Activated CD4-positive, alpha-beta T cell treated with anti-CD3 and anti-CD28 coated beads for 48 hours (primary cell): ENCODE data around the gene SRPK2.
A peak's percentile ranks its signal among the peaks of the same experiment; 100 is the strongest.
"Not testable (repeated sequence)": the region's sequence is repeated elsewhere in the genome, so short reads cannot be mapped to it uniquely, and the experiment has no call there.

Experiments used
- DNase-seq: peaks from one replicate; pipeline ENCODE4 v3.0.0-alpha.2; 2020

SRPK2 gene

DNA sequence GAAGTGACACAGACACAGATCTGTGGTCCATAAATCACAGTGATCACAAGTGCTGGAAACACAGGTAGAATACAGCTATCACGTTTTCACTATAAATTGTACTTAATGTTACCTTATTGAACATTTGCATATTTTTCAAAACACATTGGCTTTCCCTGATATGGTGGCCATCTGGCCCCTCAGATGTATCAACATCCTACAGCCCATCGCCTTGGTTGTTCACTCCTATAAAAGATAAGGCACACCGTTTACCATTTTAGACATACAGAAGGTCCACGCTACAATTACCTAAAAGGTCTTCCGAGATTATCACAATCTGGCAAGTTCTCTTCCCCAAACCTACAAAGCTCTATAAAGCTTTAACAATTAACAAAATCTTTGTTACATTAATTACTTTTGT is 91.4 kb downstream of the SRPK2 start:
- no peak for DNase-seq

DNA sequence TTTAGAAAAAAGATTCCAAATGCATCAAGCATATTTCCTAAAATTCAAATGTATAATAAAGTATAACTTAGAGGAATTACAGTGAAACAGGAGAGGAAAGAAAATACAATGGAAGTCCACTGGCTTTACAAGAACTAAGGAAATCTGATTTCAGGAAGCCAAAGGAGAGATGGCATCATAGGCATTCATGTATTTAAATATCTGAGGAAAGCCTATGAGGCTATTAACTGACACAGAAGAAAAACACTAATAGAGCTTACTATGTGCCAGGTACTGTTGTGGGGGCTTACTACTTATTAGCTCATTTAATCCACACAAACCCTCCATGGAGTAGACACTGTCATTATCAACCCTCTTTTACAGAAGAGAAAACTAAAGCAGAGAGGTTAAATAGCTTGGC is 92.2 kb downstream of the SRPK2 start:
- no peak for DNase-seq

DNA sequence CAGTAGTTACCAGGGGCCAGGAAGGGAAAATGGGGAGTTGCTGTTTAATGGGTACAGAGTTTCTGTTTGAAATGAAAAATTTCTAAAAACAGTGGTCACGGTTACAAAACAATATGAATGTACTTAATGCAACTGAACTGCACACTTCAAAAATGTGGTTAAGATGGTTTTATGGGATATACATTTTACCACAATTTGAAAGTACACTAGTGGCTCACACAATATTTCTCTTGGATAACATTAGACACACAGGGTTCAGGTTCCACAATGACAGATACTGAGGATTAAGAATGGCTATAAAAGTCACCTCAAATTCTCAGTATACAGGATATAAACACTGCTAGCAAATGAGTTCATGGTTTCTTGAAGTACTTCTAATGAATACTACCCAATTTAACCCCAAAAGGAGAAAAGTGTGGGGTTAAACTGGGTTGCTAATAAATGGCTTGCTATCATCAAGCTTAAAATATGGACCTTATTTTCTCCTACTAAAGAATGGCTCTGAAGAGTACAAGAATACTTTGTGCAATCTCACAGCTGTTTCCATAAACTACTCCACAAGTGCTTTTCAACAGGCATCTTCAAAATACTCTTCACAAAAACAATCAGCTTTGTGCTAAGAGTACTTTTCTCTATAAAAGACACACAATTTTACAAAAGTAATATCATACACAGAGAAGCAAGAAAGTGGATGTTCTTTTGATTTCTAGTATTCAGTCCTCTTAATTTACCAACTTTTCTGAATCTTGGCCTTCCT is 92.9 kb downstream of the SRPK2 start:
- no peak for DNase-seq

DNA sequence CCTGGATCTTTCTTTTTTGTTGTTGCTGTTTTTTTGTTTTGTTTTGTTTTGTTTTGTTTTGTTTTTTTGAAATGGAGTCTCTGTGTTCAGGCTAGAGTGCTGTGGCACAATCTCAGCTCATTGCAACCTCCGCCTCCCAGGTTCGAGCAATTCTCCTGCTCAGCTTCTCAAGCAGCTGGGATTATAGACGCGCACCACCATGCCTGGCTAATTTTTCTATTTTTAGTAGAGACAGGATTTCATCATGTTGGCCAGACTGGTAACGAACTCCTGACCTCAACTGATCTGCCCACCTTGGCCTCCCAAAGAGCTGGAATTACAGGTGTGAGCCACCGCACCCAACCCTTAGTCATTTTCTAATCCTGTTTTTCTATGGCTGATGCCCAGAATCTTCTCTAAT is 94.2 kb downstream of the SRPK2 start:
- not testable (repeated sequence) for DNase-seq

DNA sequence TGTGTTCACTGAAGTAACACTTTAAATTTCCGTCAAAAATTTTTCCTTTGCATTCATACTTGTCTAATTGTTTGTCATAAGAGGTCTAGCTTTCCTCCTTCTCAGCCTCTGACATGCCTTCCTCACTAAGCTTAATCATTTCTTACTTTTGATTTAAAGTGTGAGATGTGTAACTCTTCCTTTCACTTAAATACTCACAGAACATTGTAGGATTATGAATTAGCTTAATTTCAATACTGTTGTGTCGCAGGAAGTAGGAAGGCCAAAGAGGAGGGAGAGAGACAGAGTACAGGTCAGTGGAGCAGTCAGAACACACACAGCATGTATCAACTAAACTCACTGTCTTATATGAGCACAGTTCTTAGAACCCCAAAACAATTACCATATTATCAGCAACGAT is 99.0 kb downstream of the SRPK2 start:
- no peak for DNase-seq

DNA sequence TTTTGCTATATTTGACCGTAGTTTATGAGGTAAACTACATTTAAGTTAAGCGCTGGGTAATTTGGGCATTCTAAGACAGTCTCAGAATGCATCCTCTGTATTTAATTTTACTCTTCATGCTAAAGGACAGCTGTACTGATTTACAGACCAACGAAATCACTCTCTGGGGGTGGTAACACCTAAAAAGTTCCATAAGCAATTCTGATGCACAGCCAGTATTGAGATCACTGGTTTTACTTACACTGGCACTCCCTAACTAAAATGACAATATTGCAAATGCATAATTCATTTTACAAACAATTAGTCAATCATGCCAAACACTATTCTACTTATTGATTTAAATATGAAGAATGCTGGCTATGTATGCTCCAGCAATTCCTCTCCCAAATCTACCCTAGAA is 102.3 kb downstream of the SRPK2 start:
- DNase-seq = no peak

DNA sequence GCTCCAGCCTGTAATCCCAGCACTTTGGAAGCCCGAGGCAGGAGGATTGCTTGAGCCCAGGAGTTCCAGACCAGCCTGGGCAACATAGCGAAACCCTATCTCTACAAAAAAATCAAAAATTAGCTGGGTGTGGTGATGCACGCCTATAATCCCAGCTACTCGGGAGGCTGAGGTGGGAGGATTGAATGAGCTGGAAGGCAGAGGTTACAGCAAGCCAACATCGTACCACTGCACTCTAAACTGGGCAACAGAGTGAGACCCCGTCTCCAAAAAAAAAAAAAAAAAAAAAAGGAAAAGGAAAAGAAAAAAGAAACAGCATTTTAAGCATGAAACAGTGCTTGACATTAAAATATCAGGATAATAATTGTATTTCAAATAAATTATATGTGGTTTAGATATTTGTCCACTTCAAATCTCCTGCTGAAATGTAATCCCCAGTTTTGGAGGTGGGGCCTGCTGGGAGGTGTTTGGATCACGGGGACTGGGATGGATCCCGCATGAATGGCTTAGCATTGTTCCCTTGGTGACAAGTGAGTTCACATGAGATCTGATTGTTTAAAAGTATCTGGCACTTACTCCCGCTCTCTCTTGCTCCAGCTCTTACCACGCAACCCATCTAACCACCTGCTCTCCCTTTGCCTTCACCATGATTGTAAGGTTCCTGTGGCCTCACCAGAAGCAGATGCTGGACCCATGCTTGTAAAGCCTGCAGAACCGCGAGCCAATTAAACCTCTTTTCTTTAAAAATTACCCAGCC is 103.4 kb downstream of the SRPK2 start:
- DNase-seq = no peak

DNA sequence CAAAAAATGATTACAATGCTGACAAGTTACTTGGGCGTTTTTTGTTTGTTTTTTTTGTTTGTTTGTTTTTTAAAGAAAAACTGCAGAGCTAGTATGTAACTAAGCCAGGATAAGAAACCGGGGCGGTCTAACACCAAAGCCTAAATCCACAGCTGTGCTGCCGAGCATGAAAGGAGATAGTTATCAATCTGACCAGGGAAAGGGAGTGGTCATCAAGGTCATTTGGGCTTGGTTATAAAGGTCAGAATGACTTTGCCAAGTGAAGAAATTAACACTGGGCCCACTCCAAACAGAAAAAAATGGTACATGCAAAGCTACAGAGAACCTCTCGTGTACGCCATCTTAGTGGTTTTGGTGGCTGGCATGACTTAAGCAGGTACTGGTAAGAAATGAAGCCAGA is 104.7 kb downstream of the SRPK2 start:
- DNase-seq = no peak

DNA sequence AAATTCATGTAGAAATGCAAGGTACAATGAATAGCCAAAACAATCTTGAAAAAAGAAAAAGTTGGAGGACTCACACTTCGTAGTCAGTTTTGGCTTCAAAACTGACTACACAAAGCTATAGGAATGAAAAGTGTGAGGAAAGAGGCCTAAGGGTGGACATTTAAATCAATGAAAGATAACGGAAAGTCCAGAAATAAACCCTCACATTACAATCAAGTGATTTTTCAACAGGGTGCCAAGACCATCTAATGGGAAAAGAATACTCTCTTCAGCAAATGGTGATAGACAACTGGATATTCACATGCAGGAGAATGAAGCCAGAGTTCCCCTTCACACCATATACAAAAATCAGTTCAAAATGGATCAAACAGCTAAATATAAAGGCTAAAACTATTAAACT is 106.8 kb downstream of the SRPK2 start:
- no peak for DNase-seq

DNA sequence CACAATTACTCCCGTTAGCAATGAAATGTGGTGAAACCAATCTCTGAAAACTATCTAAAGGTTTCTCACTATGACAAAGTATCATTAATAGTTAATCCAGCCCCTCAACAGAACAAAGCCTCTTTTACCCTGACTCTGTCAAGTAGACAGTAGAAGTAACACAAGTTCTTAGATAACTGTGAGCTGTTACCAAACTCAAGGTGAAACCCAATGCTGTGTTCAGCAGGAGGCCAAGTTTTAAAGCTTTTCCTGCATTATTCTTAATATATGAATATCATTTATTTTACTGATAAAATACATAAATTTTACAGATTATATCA is 109.1 kb downstream of the SRPK2 start:
- no peak for DNase-seq

DNA sequence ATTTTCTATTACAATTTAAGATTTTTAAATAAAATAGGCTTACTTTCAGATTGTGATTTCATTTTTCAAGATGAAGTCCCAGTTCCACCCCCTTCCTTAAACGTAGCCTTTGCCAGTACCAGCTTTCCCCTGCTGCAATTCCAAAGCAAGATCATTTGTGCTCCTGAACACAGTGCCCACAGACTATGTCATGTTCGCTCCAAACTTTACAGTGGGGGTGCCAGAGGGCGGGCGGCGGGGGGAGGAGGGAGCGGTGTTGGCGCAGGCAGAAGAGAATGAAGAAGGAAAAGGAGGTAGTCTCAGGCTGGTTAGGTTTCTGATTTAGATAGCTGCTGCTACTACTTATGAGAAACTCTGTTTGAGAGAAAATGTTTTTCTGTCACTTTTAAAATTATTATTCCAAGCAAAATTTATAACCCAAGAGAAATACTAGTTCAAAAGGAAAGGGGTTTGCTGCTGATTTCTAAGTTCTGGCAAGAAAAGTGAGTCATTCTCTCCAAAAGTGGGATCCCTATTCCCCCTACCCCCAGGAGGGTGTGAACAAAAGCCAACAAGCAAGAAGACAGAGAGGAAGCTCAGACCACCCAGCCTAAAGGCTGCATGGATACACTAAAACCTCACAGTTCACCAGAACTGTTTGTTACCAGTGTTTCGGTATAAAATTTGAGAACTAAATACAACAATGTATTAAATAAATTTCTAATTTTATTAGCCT is 109.6 kb downstream of the SRPK2 start:
- no peak for DNase-seq

DNA sequence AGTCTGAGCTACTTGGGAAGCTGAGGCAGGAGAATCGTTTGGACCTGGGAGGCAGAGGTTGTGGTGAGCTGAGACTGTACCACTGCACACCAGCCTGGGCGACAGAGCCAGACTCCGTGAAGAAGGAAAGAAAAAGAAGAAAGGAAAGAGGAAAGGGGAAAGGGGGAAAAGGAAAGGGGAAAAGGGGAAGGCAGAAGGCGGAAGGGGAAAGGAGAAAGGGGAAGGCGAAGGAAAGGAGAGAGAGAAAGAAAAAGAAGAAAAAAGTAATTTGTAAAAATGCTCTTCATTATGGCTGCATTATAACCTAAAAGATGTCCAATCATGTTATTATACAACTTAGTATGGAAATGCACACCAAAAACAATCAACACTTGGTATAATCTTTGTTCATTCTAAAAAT is 110.2 kb downstream of the SRPK2 start:
- DNase-seq = no peak

DNA sequence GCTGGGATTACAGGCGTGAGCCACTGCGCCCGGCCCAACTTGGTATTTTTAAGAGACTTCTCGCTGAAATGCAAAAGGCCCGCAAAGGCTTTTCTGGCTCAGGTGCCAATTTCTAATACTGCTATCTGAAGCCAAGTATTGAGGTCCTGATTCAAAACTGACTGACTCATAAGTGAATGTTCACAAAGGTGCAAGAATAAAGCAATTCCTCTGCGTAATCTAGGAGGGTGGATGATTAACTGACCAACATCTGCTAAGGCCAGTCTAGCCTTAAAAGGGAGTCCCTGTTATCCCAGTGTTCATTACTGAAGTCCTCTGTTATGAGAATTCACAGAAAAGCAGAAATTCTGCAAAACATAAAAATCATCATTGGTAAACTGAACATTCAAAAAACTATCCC is 111.4 kb downstream of the SRPK2 start:
- DNase-seq = no peak

DNA sequence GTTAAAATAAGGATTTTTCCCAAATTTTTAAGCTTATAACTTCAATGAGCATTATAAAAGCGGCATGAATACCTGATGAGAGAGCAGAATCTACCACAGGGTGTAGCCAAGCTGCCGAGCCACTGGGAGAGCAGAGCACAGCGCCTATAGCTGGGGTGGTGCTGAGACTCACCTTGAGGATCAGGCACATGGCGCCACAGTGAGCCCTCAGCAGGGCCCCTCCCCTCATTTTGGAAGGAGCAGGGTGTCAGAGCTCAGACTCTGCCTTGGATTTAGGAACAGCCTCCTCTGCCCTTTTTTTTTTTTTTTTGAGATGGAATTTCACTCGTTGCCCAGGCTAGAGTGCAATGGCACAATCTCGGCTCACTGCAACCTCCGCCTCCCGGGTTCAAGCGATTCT is 118.6 kb downstream of the SRPK2 start:
- peak; percentile 17 for DNase-seq

DNA sequence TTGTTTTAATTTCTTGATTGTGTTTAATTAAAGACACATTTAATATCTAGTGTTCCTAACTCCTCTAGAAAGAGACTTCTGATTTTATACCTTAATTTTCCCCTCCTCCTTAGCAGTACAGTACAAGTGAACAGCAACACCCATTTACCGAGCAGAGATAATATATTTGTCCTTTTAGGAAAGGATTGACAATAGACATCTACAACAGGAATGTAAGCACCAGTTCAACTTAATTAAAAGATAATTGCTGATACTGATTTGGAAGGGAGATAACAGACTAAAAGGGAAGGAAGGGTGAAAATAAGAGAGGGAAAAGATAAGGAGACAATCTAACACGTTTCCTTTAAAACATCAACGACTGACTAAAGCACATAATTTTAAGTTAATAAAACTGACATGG is 119.3 kb downstream of the SRPK2 start:
- DNase-seq = no peak

DNA sequence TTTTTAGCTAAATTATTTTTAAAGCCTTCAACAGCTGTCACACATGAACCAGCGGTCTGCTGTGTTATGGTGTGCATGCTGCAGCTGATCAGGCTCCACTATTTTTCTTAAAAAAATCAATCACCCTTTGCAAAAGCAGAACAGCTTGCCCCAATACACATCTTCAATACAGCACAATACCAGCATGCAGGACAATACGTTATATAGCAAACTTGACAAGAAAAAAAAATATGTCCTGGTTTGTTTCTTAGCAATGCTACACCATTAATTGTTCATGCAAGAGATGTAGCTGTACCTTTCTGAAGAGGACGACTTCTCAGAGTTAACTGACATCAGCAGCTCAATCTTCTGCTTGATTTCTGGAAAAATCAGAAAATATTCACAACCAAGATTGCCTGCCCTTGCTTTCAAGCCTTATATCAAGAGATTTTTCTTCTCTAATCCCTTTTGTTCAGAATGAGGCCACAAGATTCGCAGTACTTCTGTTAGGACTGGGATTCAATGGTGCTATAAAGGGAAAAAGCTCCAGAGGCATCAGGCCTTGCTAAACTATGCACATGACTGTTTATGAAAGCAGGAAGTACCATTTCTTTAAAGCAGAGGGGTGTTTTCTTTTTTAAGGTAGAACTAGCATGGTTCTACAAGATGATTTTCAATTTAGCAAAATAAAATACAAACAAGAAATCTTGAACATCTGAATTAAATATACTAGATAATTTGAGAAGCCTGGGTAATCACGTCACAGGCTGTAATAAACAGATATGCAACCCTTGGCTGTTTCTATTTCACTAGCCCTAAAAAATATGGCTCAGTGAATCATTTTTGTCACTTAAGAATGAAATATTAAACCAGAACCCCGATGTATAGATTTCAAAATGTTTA is 120.0 kb downstream of the SRPK2 start:
- no peak for DNase-seq

DNA sequence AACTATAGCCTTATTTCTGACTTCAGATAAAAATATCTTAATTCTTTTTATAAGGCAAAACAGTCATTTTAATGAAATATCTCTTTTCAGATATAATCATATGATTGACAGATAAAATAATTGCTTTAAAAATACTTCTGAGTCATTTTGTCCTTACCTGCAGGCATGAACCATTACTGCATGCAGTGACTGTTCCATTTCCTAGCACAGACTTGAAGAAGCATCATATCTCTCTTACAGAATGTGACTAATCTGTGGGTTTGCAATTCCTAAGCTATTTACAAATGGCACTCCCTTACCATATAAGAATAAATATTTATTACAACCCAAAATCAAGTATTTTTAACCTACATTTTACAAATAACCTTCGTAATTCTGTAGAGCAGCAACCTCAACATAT is 120.7 kb downstream of the SRPK2 start:
- DNase-seq = peak; percentile 12

DNA sequence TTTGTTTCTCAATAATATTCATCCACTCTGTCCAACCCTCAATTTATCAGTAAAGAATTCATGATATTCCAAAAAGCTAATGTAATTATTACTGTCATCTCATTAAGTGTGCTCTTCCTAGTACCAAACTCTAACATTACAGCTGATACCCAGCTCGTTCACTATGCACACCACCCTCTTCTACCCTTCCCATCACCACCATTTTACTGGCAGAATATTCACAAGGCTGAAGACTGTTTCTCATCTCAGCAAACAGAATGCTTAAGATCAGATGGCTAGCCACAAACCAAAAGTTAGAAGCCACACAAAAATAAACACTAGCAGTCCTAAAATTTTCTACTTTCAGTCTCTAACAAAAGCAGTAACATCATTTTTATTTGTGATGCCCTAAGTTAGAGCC is 121.5 kb downstream of the SRPK2 start:
- no peak for DNase-seq

DNA sequence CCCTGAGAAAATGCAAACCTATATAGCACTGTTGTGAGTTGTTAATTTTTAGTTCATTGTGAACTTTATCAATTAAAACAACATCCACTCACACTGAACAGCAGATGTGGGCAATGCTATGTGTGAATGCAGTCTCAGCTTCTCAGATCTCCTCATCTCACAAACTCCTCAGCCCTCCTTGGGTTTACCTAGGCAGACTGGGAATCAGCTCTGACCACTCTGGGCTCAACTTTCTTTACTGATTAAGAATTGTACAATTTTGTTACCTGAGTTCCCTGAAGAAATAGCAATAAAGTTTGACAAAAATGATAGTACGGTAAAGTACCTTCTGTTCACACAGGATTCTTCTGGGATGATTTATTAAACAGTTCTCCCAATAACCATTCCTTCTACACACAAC is 124.0 kb downstream of the SRPK2 start:
- DNase-seq = no peak

DNA sequence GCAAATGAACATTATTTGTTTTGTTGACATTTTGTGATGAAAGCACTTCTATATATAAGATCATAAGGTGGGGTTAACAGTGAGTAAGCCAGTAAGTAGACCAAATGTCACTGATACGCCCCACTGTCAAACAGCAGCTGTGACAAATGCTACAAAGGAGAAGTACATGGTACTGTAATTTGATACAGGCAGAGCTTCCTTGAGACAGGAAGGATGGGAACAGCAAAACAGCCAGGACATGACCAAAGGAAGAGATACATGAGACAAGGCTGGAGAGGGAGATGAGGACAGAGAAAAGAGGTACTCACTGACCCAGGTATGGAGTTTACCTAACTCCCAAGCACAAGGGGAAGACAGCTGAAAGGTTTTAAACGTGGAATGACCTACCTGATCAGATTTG is 127.0 kb downstream of the SRPK2 start:
- DNase-seq = no peak

DNA sequence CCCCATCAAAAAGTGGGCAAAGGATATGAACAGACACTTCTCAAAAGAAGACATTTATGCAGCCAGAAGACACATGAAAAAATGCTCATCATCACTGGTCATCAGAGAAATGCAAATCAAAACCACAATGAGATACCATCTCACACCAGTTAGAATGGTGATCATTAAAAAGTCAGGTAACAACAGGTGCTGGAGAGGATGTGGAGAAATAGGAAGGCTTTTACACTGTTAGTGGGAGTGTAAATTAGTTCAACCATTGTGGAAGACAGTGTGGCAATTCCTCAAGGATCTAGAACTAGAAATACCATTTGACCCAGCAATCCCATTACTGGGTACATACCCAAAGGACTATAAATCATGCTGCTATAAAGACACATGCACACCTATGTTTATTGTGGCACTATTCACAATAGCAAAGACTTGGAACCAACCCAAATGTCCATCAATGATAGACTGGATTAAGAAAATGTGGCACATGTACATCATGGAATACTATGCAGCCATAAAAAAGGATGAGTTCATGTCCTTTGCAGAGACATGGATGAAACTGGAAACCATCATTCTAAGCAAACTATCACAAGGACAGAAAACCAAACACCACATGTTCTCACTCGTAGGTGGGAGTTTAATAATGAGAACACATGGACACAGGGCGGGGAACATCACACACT is 128.4 kb downstream of the SRPK2 start:
- DNase-seq = not testable (repeated sequence)

DNA sequence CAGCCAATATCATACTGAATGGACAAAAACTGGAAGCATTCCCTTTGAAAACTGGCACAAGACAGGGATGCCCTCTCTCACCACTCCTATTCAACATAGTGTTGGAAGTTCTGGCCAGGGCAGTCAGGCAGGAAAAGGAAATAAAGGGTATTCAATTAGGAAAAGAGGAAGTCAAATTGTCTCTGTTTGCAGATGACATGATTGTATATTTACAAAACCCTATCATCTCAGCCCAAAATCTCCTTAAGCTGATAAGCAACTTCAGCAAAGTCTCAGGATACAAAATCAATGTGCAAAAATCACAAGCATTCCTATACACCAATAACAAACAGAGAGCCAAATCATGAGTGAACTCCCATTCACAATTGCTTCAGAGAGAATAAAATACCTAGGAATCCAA is 129.8 kb downstream of the SRPK2 start:
- not testable (repeated sequence) for DNase-seq

DNA sequence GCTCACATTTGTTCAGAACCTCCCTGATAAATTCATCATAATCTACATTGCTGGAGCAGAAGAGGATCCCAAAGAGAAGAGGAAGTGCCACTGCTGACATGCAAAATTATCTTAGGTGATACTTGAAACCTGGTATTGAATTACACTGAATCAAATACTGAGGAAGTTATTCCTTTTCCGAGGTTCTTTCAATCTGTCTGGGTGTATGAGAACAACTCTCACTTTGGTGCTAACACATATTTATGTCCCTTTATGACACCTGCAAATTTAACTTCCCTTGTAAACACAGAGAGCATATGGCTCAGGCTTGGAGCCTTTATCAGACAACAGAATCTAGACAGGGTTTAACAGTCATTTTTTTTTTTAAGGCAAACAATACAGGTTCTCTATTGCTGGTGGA is 131.4 kb downstream of the SRPK2 start:
- no peak for DNase-seq
